Naive B cell (primary cell): ENCODE results near the gene CAPN8. TPM values are rescaled to one million over a fixed set of nuclear protein-coding genes. Genes with fewer than 3 reads are reported as not detected.
A peak's percentile ranks its signal among the peaks of the same experiment; 100 is the strongest.

Source experiments
- ATAC-seq, 2 donors: fragments of 150-1000 bp; cut with Tn5 transposase; 2 replicates each; pipeline ENCODE4 v1.10.0; 2021; ENCODE audit warnings: low read depth in 2 of 2, mild to moderate bottlenecking in 2 of 2, moderate library complexity in 2 of 2
- DNase-seq: peaks from one replicate; pipeline ENCODE4 v3.0.0; 2022
- H3K27ac Mint-ChIP-seq, 6 donors: one replicate each; pipeline ENCODE4 v1.8.0; 2020 to 2022; ENCODE audit warnings: mild to moderate bottlenecking in 6 of 6, mixed read lengths in 6 of 6, moderate library complexity in 5 of 6, inconsistent platforms in 2 of 6
- H3K27me3 Mint-ChIP-seq, 3 donors: one replicate each; pipeline ENCODE4 v1.8.0; 2021 to 2022; ENCODE audit warnings: mixed read lengths in 3 of 3, mild to moderate bottlenecking in 1 of 3
- H3K36me3 Mint-ChIP-seq, 2 donors: one replicate each; pipeline ENCODE4 v1.8.0; 2020 to 2022; ENCODE audit warnings: mixed read lengths in 2 of 2, inconsistent platforms in 1 of 2, mild to moderate bottlenecking in 1 of 2
- H3K4me1 Mint-ChIP-seq, 3 donors: one replicate each; pipeline ENCODE4 v1.8.0; 2020 to 2022; ENCODE audit warnings: mixed read lengths in 3 of 3, inconsistent platforms in 1 of 3, mild to moderate bottlenecking in 1 of 3, moderate library complexity in 1 of 3
- H3K4me3 Mint-ChIP-seq, 8 donors: one replicate each; pipeline ENCODE4 v1.8.0; 2020 to 2022; ENCODE audit warnings: mild to moderate bottlenecking in 8 of 8, mixed read lengths in 8 of 8, moderate library complexity in 8 of 8, inconsistent platforms in 2 of 8
- H3K9me3 Mint-ChIP-seq, 7 donors: one replicate each; pipeline ENCODE4 v1.8.0; 2020 to 2022; ENCODE audit warnings: mixed read lengths in 7 of 7, mild to moderate bottlenecking in 5 of 7, inconsistent platforms in 2 of 7, moderate library complexity in 1 of 7
- polyA plus RNA-seq, 6 donors: library from polyadenylated mRNA; unstranded; fragments of 300-500 nt; fragmentation: Illumina TruSeq; gene quantifications; one replicate each; pipeline ENCODE4 v1.2.3, GENCODE V29; 2021; ENCODE audit warnings: low read depth in 6 of 6

Gene CAPN8
- polyA plus RNA-seq, 6 donors from 2014 or later, result not detected

- no peaks in the 10 kb centered on the region for H3K36me3 Mint-ChIP-seq
- peaks cover 0 to 20% (median 6%) of the 10 kb centered on the region in 3 donors for H3K27me3 Mint-ChIP-seq
- H3K27ac Mint-ChIP-seq, result peak overlapping the region in 2 of 6 donors; percentile 12 to 25
- peaks cover 10 to 28% (median 11%) of the 10 kb centered on the region in 3 donors for H3K4me1 Mint-ChIP-seq
- ATAC-seq (no peak), DNase-seq (no peak)
- no peaks in the 10 kb centered on the region for H3K9me3 Mint-ChIP-seq
- H3K4me3 Mint-ChIP-seq, result peak overlapping the region in 2 of 8 donors; percentile 4 to 71
These were observed 43.3 kb upstream of the CAPN8 start for GRCh38 chr1:223708651-223709268.

GRCh38 chr1:223708001-223708359 lies 42.5 kb upstream of the CAPN8 start:
- H3K27ac Mint-ChIP-seq, result no peak overlapping the region
- H3K9me3 Mint-ChIP-seq, result no peaks in the 10 kb centered on the region
- peaks cover under 1 to 21% (median 10%) of the 10 kb centered on the region in 3 donors for H3K27me3 Mint-ChIP-seq
- H3K4me1 Mint-ChIP-seq, result peaks cover 2 to 20% (median 5%) of the 10 kb centered on the region in 3 donors
- DNase-seq (no peak), ATAC-seq (no peak)
- no peaks in the 10 kb centered on the region for H3K36me3 Mint-ChIP-seq
- peak overlapping the region in 1 of 8 donors; percentile 30 for H3K4me3 Mint-ChIP-seq

GRCh38 chr1:223707256-223708000 lies 41.9 kb upstream of the CAPN8 start:
- H3K27ac Mint-ChIP-seq, result no peak overlapping the region
- no peaks in the 10 kb centered on the region for H3K9me3 Mint-ChIP-seq
- no peak for ATAC-seq
- peak overlapping the region in 1 of 8 donors; percentile 30 for H3K4me3 Mint-ChIP-seq
- peaks cover 6 to 27% (median 13%) of the 10 kb centered on the region in 3 donors for H3K27me3 Mint-ChIP-seq
- no peak for DNase-seq
- no peaks in the 10 kb centered on the region for H3K36me3 Mint-ChIP-seq
- peaks cover 0 to 18% (median 4%) of the 10 kb centered on the region in 3 donors for H3K4me1 Mint-ChIP-seq

- Mint-ChIP-seq H3K4me3 (no peak overlapping the region), H3K27ac (peak overlapping the region in 2 of 6 donors; percentile 21 to 36), H3K36me3 (no peaks in the 10 kb centered on the region), H3K4me1 (peaks cover 0 to 13% (median 4%) of the 10 kb centered on the region in 3 donors), H3K27me3 (peaks cover 13 to 31% (median 15%) of the 10 kb centered on the region in 3 donors), H3K9me3 (no peaks in the 10 kb centered on the region)
- ATAC-seq (no peak), DNase-seq (no peak)
These were observed 40.8 kb upstream of the CAPN8 start for GRCh38 chr1:223706077-223706973.

- no peak for ATAC-seq
- H3K27ac Mint-ChIP-seq, result peak overlapping the region in 1 of 6 donors; percentile 31
These were observed 39.7 kb upstream of the CAPN8 start for GRCh38 chr1:223704921-223705878.

GRCh38 chr1:223703668-223704013 lies 38.1 kb upstream of the CAPN8 start:
- DNase-seq (no peak), ATAC-seq (no peak)
- H3K27me3 Mint-ChIP-seq, result peaks cover 15 to 43% (median 23%) of the 10 kb centered on the region in 3 donors
- H3K27ac Mint-ChIP-seq, result peak overlapping the region in 1 of 6 donors; percentile 20
- H3K4me3 Mint-ChIP-seq, result no peak overlapping the region
- no peaks in the 10 kb centered on the region for H3K36me3 Mint-ChIP-seq
- peaks cover 0 to 4% (median 0%) of the 10 kb centered on the region in 3 donors for H3K4me1 Mint-ChIP-seq
- H3K9me3 Mint-ChIP-seq, result no peaks in the 10 kb centered on the region

More at GRCh38 chr1:223704921-223705878, 39.7 kb upstream of the CAPN8 start:
- Mint-ChIP-seq H3K36me3 (no peaks in the 10 kb centered on the region), H3K4me1 (peaks cover 0 to 4% (median 0%) of the 10 kb centered on the region in 3 donors), H3K27me3 (peaks cover 15 to 36% (median 16%) of the 10 kb centered on the region in 3 donors), H3K9me3 (no peaks in the 10 kb centered on the region), H3K4me3 (no peak overlapping the region)
- DNase-seq, result no peak

- Mint-ChIP-seq H3K4me1 (peaks cover 0 to 10% (median 0%) of the 10 kb centered on the region in 3 donors), H3K9me3 (no peaks in the 10 kb centered on the region), H3K27me3 (peaks cover 15 to 36% (median 23%) of the 10 kb centered on the region in 3 donors), H3K4me3 (no peak overlapping the region), H3K27ac (peak overlapping the region in 1 of 6 donors; percentile 29), H3K36me3 (no peaks in the 10 kb centered on the region)
- ATAC-seq (no peak), DNase-seq (no peak)
These were observed 37.5 kb upstream of the CAPN8 start for GRCh38 chr1:223702735-223703667.

GRCh38 chr1:223700942-223701637 lies 35.6 kb upstream of the CAPN8 start:
- no peaks in the 10 kb centered on the region for H3K36me3 Mint-ChIP-seq
- H3K4me1 Mint-ChIP-seq, result peaks cover 0 to 17% (median 4%) of the 10 kb centered on the region in 3 donors
- H3K9me3 Mint-ChIP-seq, result no peaks in the 10 kb centered on the region
- DNase-seq (no peak), ATAC-seq (no peak)
- no peak overlapping the region for H3K4me3 Mint-ChIP-seq
- H3K27ac Mint-ChIP-seq, result peak overlapping the region in 1 of 6 donors; percentile 69
- H3K27me3 Mint-ChIP-seq, result peaks cover 10 to 26% (median 23%) of the 10 kb centered on the region in 3 donors

GRCh38 chr1:223700388-223700918 lies 35.0 kb upstream of the CAPN8 start:
- Mint-ChIP-seq H3K4me3 (no peak overlapping the region), H3K27ac (peak overlapping the region in 1 of 6 donors; percentile 69), H3K9me3 (no peaks in the 10 kb centered on the region), H3K36me3 (no peaks in the 10 kb centered on the region), H3K27me3 (peaks cover 10 to 26% (median 23%) of the 10 kb centered on the region in 3 donors), H3K4me1 (peaks cover 0 to 17% (median 4%) of the 10 kb centered on the region in 3 donors)
- DNase-seq, result no peak
- ATAC-seq, result no peak

GRCh38 chr1:223695941-223696340 lies 30.4 kb upstream of the CAPN8 start:
- ATAC-seq (no peak), DNase-seq (no peak)
- H3K4me1 Mint-ChIP-seq, result peaks cover 0 to 13% (median 4%) of the 10 kb centered on the region in 3 donors
- H3K9me3 Mint-ChIP-seq, result no peaks in the 10 kb centered on the region
- H3K4me3 Mint-ChIP-seq, result no peak overlapping the region
- peak overlapping the region in 2 of 6 donors; percentile 44 to 45 for H3K27ac Mint-ChIP-seq
- no peaks in the 10 kb centered on the region for H3K36me3 Mint-ChIP-seq
- peaks cover 0 to 15% (median 8%) of the 10 kb centered on the region in 3 donors for H3K27me3 Mint-ChIP-seq

GRCh38 chr1:223695014-223695548 lies 29.6 kb upstream of the CAPN8 start:
- ATAC-seq (no peak), DNase-seq (no peak)
- no peaks in the 10 kb centered on the region for H3K9me3 Mint-ChIP-seq
- H3K4me3 Mint-ChIP-seq, result no peak overlapping the region
- H3K27ac Mint-ChIP-seq, result peak overlapping the region in 1 of 6 donors; percentile 30
- H3K4me1 Mint-ChIP-seq, result peaks cover 0 to 13% (median 4%) of the 10 kb centered on the region in 3 donors
- peaks cover 0 to 10% (median 9%) of the 10 kb centered on the region in 3 donors for H3K27me3 Mint-ChIP-seq
- H3K36me3 Mint-ChIP-seq, result no peaks in the 10 kb centered on the region
